Fibroblast of lung (primary cell): ENCODE results near the gene VAV2. TPM values are rescaled to one million over a fixed set of nuclear protein-coding genes. Genes with fewer than 3 reads are reported as not detected.

ENCODE experiments used
- DNase-seq, 2 donors: peaks; one replicate each; pipeline versions ENCODE4 v3.0.0 to v3.0.0-alpha.2; 2010; ENCODE audit warnings: low read depth in 2 of 2
- H2AFZ ChIP-seq: 2 replicates; pipeline ENCODE4 v1.5.1; 2012; ENCODE audit warnings: low read length, control low read depth, inconsistent platforms
- H3K27ac ChIP-seq: 2 replicates; pipeline ENCODE4 v1.5.1; 2011; ENCODE audit warnings: low read length, control low read depth; ENCODE audit not compliant: insufficient read depth
- H3K27me3 ChIP-seq: 2 replicates; pipeline ENCODE4 v1.5.1; 2011; ENCODE audit warnings: mild to moderate bottlenecking, low read length; ENCODE audit not compliant: control insufficient read depth, insufficient read depth
- H3K36me3 ChIP-seq: 2 replicates; pipeline ENCODE4 v1.5.1; 2011; ENCODE audit warnings: low read length; ENCODE audit not compliant: control insufficient read depth, insufficient read depth
- H3K4me1 ChIP-seq: 2 replicates; pipeline ENCODE4 v1.5.1; 2011; ENCODE audit warnings: low read length; ENCODE audit not compliant: control insufficient read depth, insufficient read depth; ENCODE audit errors: extremely low read depth
- H3K4me2 ChIP-seq: 2 replicates; pipeline ENCODE4 v1.5.1; 2011; ENCODE audit warnings: low read length, control low read depth; ENCODE audit not compliant: insufficient read depth; ENCODE audit errors: extremely low read depth
- H3K4me3 ChIP-seq, 4 experiments: fragments of 200-600 bp in 1 of 4; sonication (generic) in 1 of 4; replicated peaks in 1 of 4; 2 replicates each; pipeline ENCODE4 v1.5.1; 2011 to 2016; ENCODE audit warnings: low read length in 4 of 4, low read depth in 3 of 4, mild to moderate bottlenecking in 3 of 4, control low read depth in 2 of 4, inconsistent platforms in 1 of 4, mixed read lengths in 1 of 4; ENCODE audit not compliant: insufficient read depth in 1 of 4; ENCODE audit errors: control extremely low read depth in 1 of 4
- H3K79me2 ChIP-seq: 2 replicates; pipeline ENCODE4 v1.5.1; 2012; ENCODE audit warnings: mild to moderate bottlenecking, low read length, inconsistent platforms; ENCODE audit not compliant: control insufficient read depth, insufficient read depth
- H3K9ac ChIP-seq: 2 replicates; pipeline ENCODE4 v1.5.1; 2011; ENCODE audit warnings: mild to moderate bottlenecking, low read length, control low read depth; ENCODE audit not compliant: insufficient read depth
- H3K9me3 ChIP-seq: 2 replicates; pipeline ENCODE4 v1.5.1; 2012; ENCODE audit warnings: low read depth, low read length; ENCODE audit not compliant: control insufficient read depth, insufficient read depth
- H4K20me1 ChIP-seq: 2 replicates; pipeline ENCODE4 v1.5.1; 2011; ENCODE audit warnings: low read length; ENCODE audit not compliant: control insufficient read depth, insufficient read depth; ENCODE audit errors: extremely low read depth
- CTCF ChIP-seq, 2 donors: IDR thresholded peaks in 1 of 2; conservative IDR thresholded peaks in 1 of 2; 1 replicate in 1 of 2; 2 replicates in 1 of 2; pipeline ENCODE4 v1.5.1; 2011 to 2012; ENCODE audit warnings: low read length in 2 of 2, control low read depth in 1 of 2, inconsistent platforms in 1 of 2, low read depth in 1 of 2, mild to moderate bottlenecking in 1 of 2
- EZH2 ChIP-seq: IDR thresholded peaks from 2 replicates; pipeline ENCODE4 v1.5.1; 2012; ENCODE audit warnings: low read length, control low read depth, mild to moderate bottlenecking; ENCODE audit errors: missing control alignments
- polyA plus RNA-seq, 2 donors: library from polyadenylated mRNA; depleted of rRNA in 1 of 2; stranded (reverse) in 1 of 2; unstranded in 1 of 2; fragments of >200 nt; gene quantifications; 2 replicates each; pipeline ENCODE4 v1.2.1, GENCODE V29; 2011 to 2012; ENCODE audit warnings: missing spikeins in 1 of 2
- total RNA-seq: library from RNA; depleted of rRNA; stranded (reverse); fragments of >200 nt; gene quantifications from 2 replicates; pipeline ENCODE4 v1.2.1, GENCODE V29; 2014

Gene VAV2
- total and polyA plus RNA-seq, 2 donors (not counting 1 experiment from before 2014, with no cell fraction given) = 13.7 to 17.7 TPM

GRCh38 chr9:133905493-133905892 lies 86.6 kb downstream of the VAV2 start:
- Histone ChIP-seq H3K79me2 (peaks cover 13% of the 10 kb centered on the region), H3K36me3 (no peaks in the 10 kb centered on the region), H3K27ac (no peak overlapping the region), H3K9ac (no peak overlapping the region), H4K20me1 (no peaks in the 10 kb centered on the region), H3K4me1 (no peaks in the 10 kb centered on the region), H3K27me3 (no peaks in the 10 kb centered on the region), H3K4me2 (no peak overlapping the region), H2AFZ (no peak overlapping the region), H3K9me3 (no peaks in the 10 kb centered on the region), H3K4me3 (no peak overlapping the region)
- no peak for DNase-seq
- no peak for TF ChIP-seq EZH2
- TF ChIP-seq CTCF (conservative IDR thresholded peaks at IDR 0.05 in 1 of 2, IDR thresholded peaks at IDR 0.05 in 1 of 2; ENCODE audit: low read depth in 1 of 2, low read length in 2 of 2) = no peak

DNA sequence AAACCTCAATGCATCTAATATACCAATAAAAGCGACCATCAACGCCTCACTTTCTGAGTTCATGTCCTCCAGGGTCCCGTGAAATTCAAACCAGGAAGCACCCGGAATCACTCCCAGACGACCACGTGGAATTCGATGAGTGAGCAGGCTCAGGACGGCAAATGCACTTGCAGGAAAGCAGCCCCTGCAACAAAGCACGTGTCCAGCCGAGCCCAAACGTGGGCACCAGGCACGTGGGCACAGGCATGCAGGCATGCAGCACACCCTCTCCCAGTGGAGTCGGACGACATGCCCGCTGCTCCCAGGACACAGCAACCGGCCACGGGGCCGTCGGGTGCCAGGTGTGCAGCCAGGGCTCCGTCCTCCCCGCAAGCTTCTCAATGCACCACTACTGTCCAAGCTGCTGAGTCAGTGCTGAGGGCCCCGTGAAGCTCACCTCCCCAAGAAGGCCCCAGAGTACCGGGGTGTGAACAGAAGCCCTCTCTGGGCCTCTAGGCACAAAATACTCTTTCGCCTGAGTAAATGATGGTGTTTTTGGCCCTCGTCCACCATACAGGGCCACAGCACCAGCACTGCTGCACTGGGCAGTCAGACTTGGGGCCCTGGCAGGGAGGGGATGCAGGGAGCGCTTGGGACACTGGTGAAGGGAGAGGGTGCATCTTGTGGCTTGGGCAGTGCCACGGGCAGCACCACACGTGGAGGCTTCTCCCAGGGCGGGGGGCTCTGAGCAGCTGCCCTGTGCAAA lies 87.6 kb downstream of the VAV2 start:
- no peak overlapping the region for H3K4me2 ChIP-seq
- TF ChIP-seq EZH2 (no peak), CTCF (conservative IDR thresholded peaks at IDR 0.05 in 1 of 2, IDR thresholded peaks at IDR 0.05 in 1 of 2; ENCODE audit: low read depth in 1 of 2, low read length in 2 of 2) (no peak)
- no peak overlapping the region for H3K9ac ChIP-seq
- no peaks in the 10 kb centered on the region for H3K9me3 ChIP-seq
- no peak overlapping the region for H2AFZ ChIP-seq
- peaks cover 9% of the 10 kb centered on the region for H3K79me2 ChIP-seq
- H3K4me3 ChIP-seq = no peak overlapping the region
- H3K27ac ChIP-seq = no peak overlapping the region
- no peaks in the 10 kb centered on the region for H3K4me1 ChIP-seq
- DNase-seq = no peak
- H3K36me3 ChIP-seq = no peaks in the 10 kb centered on the region
- H3K27me3 ChIP-seq = no peaks in the 10 kb centered on the region
- no peaks in the 10 kb centered on the region for H4K20me1 ChIP-seq

DNA sequence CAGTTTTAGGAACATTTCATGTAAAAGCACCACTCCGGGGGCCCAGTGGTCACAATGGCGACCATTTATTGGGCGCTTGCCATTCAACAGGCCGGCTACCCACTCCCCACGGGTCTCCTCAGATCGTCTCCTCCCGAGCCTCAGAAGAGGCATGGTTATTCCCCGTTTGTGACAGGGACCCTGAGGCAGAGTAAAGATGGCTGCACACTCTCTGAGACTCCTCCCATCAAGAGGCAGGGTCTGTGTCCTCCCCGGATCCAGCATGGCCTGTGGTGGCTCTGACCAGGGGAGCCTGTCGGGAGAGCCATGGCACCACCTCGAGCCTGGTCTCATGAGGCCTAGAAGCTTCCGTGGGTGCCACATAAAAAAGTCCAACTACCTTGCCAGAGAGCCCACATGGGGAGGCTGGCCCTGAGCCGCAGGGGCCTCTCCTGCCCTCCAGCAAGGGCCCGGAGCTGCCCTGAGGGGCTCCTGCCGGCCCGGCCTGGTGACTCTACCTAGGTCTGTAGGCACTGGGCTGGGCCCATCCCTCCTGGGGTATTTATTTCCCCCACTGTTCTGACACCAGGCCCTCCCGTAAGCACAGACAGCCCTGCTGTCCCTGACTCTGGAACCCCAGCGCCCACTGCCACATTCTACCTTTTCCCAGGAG lies 90.8 kb downstream of the VAV2 start:
- peaks cover 4% of the 10 kb centered on the region for H3K79me2 ChIP-seq
- no peak overlapping the region for H3K9ac ChIP-seq
- DNase-seq = no peak
- no peaks in the 10 kb centered on the region for H3K27me3 ChIP-seq
- no peak overlapping the region for H2AFZ ChIP-seq
- no peaks in the 10 kb centered on the region for H3K36me3 ChIP-seq
- no peak overlapping the region for H3K4me3 ChIP-seq
- TF ChIP-seq EZH2 (no peak), CTCF (conservative IDR thresholded peaks at IDR 0.05 in 1 of 2, IDR thresholded peaks at IDR 0.05 in 1 of 2; ENCODE audit: low read depth in 1 of 2, low read length in 2 of 2) (no peak)
- no peaks in the 10 kb centered on the region for H4K20me1 ChIP-seq
- no peak overlapping the region for H3K27ac ChIP-seq
- H3K4me2 ChIP-seq = no peak overlapping the region
- H3K9me3 ChIP-seq = no peaks in the 10 kb centered on the region
- H3K4me1 ChIP-seq = no peaks in the 10 kb centered on the region
